ENCODE data around the gene EFHD2. TPM values are rescaled to one million over a fixed set of nuclear protein-coding genes. Genes with fewer than 3 reads are reported as not detected.

EFHD2 gene
- total RNA-seq, 3 donors from 2014 or later, result 79.5 to 81.7 (median 80.0) TPM

- Mint-ChIP-seq H3K4me3 (no peak overlapping the region), H3K27me3 (ENCODE audit: low read depth) (peaks cover 5% of the 10 kb centered on the region), H3K36me3 (ENCODE audit: insufficient read depth) (no peaks in the 10 kb centered on the region), H3K4me1 (ENCODE audit: low read depth) (peaks cover 7% of the 10 kb centered on the region), H3K9me3 (no peaks in the 10 kb centered on the region)
- DNase-seq, result no peak
- ATAC-seq, result no peak
These were observed 31.6 kb downstream of the EFHD2 start for GRCh38 chr1:15441247-15441646.

- ATAC-seq, result no peak
- Mint-ChIP-seq H3K4me3 (no peak overlapping the region), H3K27me3 (ENCODE audit: low read depth) (peaks cover 6% of the 10 kb centered on the region), H3K4me1 (ENCODE audit: low read depth) (peaks cover 7% of the 10 kb centered on the region), H3K9me3 (no peaks in the 10 kb centered on the region), H3K36me3 (ENCODE audit: insufficient read depth) (no peaks in the 10 kb centered on the region)
- DNase-seq, result no peak
These were observed 32.4 kb downstream of the EFHD2 start for GRCh38 chr1:15442119-15442518.

- H3K36me3 Mint-ChIP-seq (ENCODE audit: insufficient read depth), result no peaks in the 10 kb centered on the region
- H3K4me3 Mint-ChIP-seq, result no peak overlapping the region
- DNase-seq (no peak), ATAC-seq (no peak)
- peaks cover 11% of the 10 kb centered on the region for H3K27me3 Mint-ChIP-seq (ENCODE audit: low read depth)
- H3K9me3 Mint-ChIP-seq, result no peaks in the 10 kb centered on the region
- peaks cover 7% of the 10 kb centered on the region for H3K4me1 Mint-ChIP-seq (ENCODE audit: low read depth)
These were observed 33.1 kb downstream of the EFHD2 start for GRCh38 chr1:15442759-15443158.

DNA sequence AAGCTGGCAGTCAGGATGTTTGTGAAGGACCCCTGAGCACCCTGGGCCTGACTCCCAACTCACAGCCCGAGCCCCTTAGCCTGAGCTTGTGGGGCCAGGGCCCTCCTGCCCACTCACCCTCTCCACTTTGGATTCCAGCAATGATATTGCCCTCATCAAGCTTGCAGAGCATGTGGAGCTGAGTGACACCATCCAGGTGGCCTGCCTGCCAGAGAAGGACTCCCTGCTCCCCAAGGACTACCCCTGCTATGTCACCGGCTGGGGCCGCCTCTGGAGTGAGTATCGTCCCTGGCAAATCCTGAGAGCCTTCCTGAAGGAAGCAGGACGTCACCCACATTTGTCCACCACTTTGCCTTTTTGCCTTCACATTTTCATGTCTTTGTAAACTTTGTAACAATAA, 33.6 kb downstream of the EFHD2 start:
- H3K9me3 Mint-ChIP-seq, result no peaks in the 10 kb centered on the region
- peaks cover 7% of the 10 kb centered on the region for H3K4me1 Mint-ChIP-seq (ENCODE audit: low read depth)
- peaks cover 11% of the 10 kb centered on the region for H3K27me3 Mint-ChIP-seq (ENCODE audit: low read depth)
- no peak for DNase-seq
- no peak for ATAC-seq
- no peak overlapping the region for H3K4me3 Mint-ChIP-seq
- no peaks in the 10 kb centered on the region for H3K36me3 Mint-ChIP-seq (ENCODE audit: insufficient read depth)

DNA sequence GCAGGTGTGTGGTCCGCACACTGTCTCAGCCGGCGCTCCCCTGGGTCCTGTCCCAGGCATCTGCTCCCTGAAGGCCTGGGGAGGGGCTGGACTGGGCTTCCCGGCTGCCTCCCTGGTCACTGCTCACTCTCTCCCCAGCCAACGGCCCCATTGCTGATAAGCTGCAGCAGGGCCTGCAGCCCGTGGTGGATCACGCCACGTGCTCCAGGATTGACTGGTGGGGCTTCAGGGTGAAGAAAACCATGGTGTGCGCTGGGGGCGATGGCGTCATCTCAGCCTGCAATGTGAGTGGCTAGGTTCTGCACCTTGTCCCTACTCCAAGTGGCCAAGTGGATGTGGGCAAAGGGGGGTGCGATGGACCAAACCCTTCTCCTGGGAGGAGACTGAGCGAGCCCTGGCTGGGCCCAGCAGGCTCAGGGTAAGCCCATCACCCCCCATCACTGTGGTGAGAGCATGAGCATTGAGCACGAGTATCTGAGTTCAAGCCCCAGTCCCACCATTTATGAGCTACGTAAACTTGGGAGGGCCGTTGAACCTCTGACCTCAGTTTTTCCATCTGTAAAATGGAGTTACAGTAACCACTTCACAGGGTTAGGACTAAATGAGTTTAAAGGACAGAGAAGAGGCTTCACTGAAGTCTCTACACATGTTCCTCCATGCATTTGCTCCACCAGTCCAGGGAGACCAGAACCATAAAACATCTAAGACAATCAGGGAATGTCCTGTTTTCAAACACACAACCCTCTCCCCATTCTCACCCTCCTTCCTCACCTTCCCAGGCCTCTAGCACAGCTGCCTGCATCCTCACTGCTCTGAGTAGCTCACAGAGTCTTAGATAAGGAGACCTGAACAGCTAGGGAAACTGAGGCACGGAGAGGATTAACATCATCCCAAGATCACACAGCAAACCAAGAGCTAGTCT, 35.0 kb downstream of the EFHD2 start:
- peaks cover 15% of the 10 kb centered on the region for H3K27me3 Mint-ChIP-seq (ENCODE audit: low read depth)
- DNase-seq (no peak), ATAC-seq (no peak)
- H3K4me3 Mint-ChIP-seq, result no peak overlapping the region
- H3K9me3 Mint-ChIP-seq, result no peaks in the 10 kb centered on the region
- H3K4me1 Mint-ChIP-seq (ENCODE audit: low read depth), result peaks cover 7% of the 10 kb centered on the region
- no peaks in the 10 kb centered on the region for H3K36me3 Mint-ChIP-seq (ENCODE audit: insufficient read depth)

- Mint-ChIP-seq H3K36me3 (ENCODE audit: insufficient read depth) (no peaks in the 10 kb centered on the region), H3K4me3 (no peak overlapping the region), H3K4me1 (ENCODE audit: low read depth) (peaks cover 7% of the 10 kb centered on the region), H3K9me3 (no peaks in the 10 kb centered on the region), H3K27me3 (ENCODE audit: low read depth) (peaks cover 16% of the 10 kb centered on the region)
- DNase-seq, result no peak
- no peak for ATAC-seq
These were observed 35.9 kb downstream of the EFHD2 start for GRCh38 chr1:15445390-15446122.

DNA sequence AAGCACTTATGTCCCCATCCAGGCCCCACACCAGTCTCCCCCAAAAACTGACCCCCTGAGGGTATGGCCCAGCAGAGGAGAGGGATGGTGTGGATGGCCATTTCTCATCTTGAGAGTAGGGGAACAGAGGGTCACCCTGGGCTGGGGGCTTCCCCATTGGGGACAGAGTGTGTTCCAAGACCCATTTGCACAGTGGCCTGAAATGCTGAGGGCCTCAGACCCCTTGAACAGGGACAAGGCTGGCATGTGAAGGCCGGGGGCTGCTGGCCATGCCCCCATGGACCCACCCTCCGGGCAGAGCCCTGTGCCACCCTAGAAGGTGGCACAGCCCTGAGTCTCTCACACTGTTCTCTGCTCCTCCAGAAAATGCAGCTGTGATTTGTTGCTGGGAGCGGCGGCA, 36.5 kb downstream of the EFHD2 start:
- ATAC-seq (no peak), DNase-seq (no peak)
- Mint-ChIP-seq H3K4me1 (ENCODE audit: low read depth) (peaks cover 7% of the 10 kb centered on the region), H3K9me3 (no peaks in the 10 kb centered on the region), H3K27me3 (ENCODE audit: low read depth) (peaks cover 19% of the 10 kb centered on the region), H3K36me3 (ENCODE audit: insufficient read depth) (no peaks in the 10 kb centered on the region), H3K4me3 (no peak overlapping the region)

DNA sequence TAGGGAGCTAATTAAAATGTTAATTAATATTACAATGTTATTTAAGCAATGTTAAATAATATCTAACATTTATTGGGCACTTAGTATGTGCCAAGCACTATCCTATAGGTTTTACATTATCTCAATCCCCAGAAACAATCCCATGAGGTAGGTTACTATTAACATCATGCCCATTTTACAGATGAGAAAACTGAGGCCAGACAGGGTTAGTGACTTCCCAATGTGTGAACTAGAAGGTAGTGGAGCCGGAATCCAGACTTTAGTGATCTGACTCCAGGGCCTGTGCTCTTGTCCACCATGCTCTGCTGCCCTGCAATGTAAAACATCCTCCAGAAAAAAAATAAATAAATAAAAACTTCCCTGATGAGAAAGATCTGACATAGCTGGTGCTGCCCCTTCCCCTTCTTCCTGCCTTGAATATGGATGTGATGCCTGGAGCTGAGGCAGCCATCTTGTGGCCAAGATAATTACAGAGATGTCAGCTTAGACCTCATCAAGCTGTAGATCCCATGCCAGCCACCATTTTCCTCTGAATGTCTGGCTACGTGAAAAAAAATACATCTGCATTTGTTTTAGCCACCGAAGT, 39.3 kb downstream of the EFHD2 start:
- Mint-ChIP-seq H3K4me3 (no peak overlapping the region), H3K36me3 (ENCODE audit: insufficient read depth) (no peaks in the 10 kb centered on the region)
- no peak for DNase-seq

DNA sequence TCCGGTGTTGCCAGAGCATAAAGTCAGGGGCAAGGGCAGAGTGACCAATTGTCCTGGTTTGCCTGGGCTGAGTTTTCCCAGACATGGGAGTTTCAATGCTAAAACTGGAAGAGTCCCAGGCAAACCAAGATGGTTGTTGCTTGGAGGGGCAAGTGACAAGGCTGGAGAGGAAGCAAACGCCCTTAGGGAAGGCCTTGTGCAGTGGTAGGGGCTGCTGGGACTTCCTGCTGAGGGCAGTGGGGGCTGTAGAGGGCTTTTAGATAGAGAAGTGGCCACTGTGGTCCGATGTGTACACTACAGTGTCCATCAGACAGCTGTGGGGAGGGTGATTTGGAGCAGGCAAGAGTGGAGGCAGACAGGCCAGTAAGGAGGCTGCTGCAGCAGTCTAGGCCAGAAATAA, 39.9 kb downstream of the EFHD2 start:
- Mint-ChIP-seq H3K9me3 (no peaks in the 10 kb centered on the region), H3K27me3 (ENCODE audit: low read depth) (peaks cover 22% of the 10 kb centered on the region), H3K4me3 (no peak overlapping the region), H3K36me3 (ENCODE audit: insufficient read depth) (no peaks in the 10 kb centered on the region), H3K4me1 (ENCODE audit: low read depth) (peaks cover 7% of the 10 kb centered on the region)
- DNase-seq (no peak), ATAC-seq (no peak)

More for the DNA sequence above, 39.3 kb downstream of the EFHD2 start:
- Mint-ChIP-seq H3K9me3 (no peaks in the 10 kb centered on the region), H3K4me1 (ENCODE audit: low read depth) (peaks cover 7% of the 10 kb centered on the region), H3K27me3 (ENCODE audit: low read depth) (peaks cover 22% of the 10 kb centered on the region)
- ATAC-seq, result no peak

DNA sequence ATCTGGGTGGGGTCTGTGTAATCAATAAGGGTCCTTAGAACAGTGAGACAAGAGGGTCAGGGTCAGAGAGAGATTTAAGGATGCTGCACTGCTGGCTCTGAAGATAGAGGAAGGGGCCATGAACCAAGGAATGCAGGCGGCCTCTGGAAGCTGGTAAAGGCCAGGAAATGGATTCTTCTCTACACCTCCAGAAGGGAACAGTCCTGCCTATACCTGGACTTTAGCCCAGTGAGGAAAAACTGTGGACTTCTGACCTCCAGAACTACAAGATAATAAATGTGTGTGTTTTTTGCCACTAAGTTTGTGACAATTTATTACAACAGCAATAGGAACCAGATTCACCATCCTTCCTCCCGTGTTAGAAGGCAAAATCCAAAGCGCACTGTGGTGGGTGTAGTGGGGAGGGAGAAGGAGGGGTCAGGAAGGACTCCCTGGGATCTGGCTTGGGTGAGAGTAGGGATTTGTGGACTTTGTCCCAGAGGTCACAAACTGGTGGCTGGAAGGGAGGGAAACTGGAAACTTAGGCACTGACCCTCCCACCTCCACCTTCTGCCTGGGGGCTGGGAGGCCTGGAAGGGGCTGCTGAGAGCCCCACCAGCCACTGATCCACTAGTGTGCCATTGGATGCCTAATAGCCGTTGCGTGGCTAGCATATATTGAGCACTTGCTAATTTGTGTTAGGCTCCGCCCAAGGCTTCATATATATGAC, 41.5 kb downstream of the EFHD2 start:
- Mint-ChIP-seq H3K36me3 (ENCODE audit: insufficient read depth) (no peaks in the 10 kb centered on the region), H3K4me3 (no peak overlapping the region), H3K9me3 (no peaks in the 10 kb centered on the region), H3K4me1 (ENCODE audit: low read depth) (no peaks in the 10 kb centered on the region), H3K27me3 (ENCODE audit: low read depth) (peaks cover 20% of the 10 kb centered on the region)
- ATAC-seq (no peak), DNase-seq (no peak)

DNA sequence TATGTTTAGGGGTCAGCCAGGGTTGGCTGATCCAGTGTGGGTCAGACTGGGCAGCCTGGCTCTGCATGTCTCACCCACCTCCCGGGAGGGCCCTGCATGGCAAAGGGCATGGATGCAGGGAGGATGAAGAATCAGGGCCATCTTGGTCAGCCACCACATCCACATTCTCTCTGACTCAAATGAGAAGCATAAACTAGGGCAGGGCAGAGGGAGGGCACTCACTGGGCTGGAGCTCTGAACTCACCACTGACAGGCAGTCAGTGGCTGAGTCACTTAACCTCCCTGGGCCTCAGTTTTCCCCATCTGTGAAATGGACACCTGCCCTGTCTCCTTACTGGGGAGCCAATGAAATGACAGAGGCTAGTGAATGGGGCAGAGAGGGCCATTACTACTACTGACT, 42.5 kb downstream of the EFHD2 start:
- Mint-ChIP-seq H3K4me1 (ENCODE audit: low read depth) (no peaks in the 10 kb centered on the region), H3K36me3 (ENCODE audit: insufficient read depth) (no peaks in the 10 kb centered on the region), H3K27me3 (ENCODE audit: low read depth) (peaks cover 20% of the 10 kb centered on the region), H3K9me3 (no peaks in the 10 kb centered on the region), H3K4me3 (no peak overlapping the region)
- no peak for ATAC-seq
- no peak for DNase-seq

GRCh38 chr1:15452866-15453571, 43.3 kb downstream of the EFHD2 start:
- Mint-ChIP-seq H3K27me3 (ENCODE audit: low read depth) (peaks cover 17% of the 10 kb centered on the region), H3K4me3 (no peak overlapping the region), H3K36me3 (ENCODE audit: insufficient read depth) (no peaks in the 10 kb centered on the region), H3K4me1 (ENCODE audit: low read depth) (no peaks in the 10 kb centered on the region), H3K9me3 (no peaks in the 10 kb centered on the region)
- ATAC-seq (no peak), DNase-seq (no peak)

- no peak for DNase-seq
- H3K9me3 Mint-ChIP-seq, result no peaks in the 10 kb centered on the region
- H3K4me3 Mint-ChIP-seq, result no peak overlapping the region
- no peaks in the 10 kb centered on the region for H3K4me1 Mint-ChIP-seq (ENCODE audit: low read depth)
- peaks cover 17% of the 10 kb centered on the region for H3K27me3 Mint-ChIP-seq (ENCODE audit: low read depth)
- ATAC-seq, result no peak
- no peaks in the 10 kb centered on the region for H3K36me3 Mint-ChIP-seq (ENCODE audit: insufficient read depth)
These were observed 44.0 kb downstream of the EFHD2 start for GRCh38 chr1:15453734-15454133.

DNA sequence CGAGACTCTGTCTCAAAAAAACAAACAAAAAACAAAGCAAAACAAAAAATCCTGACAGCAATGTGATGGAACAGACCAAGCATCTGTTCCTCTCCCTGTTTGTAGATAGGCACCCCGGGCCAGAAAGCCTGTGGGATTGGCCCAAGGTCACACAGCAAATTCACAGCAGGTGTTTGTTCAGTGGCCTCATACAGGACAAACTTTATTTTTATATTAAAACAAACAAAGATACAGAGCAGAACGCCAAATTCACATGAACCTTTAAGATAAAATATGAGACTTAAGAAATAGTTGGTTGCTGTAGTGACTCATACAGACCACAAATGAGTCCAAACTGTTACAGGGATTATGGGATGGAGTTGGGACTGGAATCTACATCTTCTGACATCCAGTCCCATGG, 44.6 kb downstream of the EFHD2 start:
- Mint-ChIP-seq H3K4me3 (no peak overlapping the region), H3K36me3 (ENCODE audit: insufficient read depth) (no peaks in the 10 kb centered on the region), H3K4me1 (ENCODE audit: low read depth) (no peaks in the 10 kb centered on the region), H3K9me3 (no peaks in the 10 kb centered on the region), H3K27me3 (ENCODE audit: low read depth) (peaks cover 17% of the 10 kb centered on the region)
- ATAC-seq (no peak), DNase-seq (no peak)

Data from activated T-cell treated with anti-CD3 and anti-CD28 coated beads, Interleukin-2, amount 50 U/mL, for 4 hours (primary cell).